Activated T-helper 17 cell treated with anti-CD3 and anti-CD28 coated beads, Interleukin-2, amount 50 U/mL, for 72 hours (primary cell): ENCODE measurements around the gene GRK2. TPM values are rescaled to one million over a fixed set of nuclear protein-coding genes. Genes with fewer than 3 reads are reported as not detected.
"Not testable (repeated sequence)": the region's sequence is repeated elsewhere in the genome, so short reads cannot be mapped to it uniquely, and the experiment has no call there.

ENCODE experiments used
- ATAC-seq: fragments of 150-1000 bp; cut with Tn5 transposase; replicated peaks from 2 replicates; pipeline ENCODE4 v1.10.0; 2021; ENCODE audit warnings: mild to moderate bottlenecking, moderate library complexity
- H3K27ac Mint-ChIP-seq: one replicate; pipeline ENCODE4 v1.8.0; 2022; ENCODE audit warnings: mixed read lengths
- H3K27me3 Mint-ChIP-seq: one replicate; pipeline ENCODE4 v1.8.0; 2022; ENCODE audit warnings: mixed read lengths
- H3K36me3 Mint-ChIP-seq: one replicate; pipeline ENCODE4 v1.8.0; 2022; ENCODE audit warnings: low read depth, mild to moderate bottlenecking, mixed read lengths
- H3K4me1 Mint-ChIP-seq: one replicate; pipeline ENCODE4 v1.8.0; 2022; ENCODE audit warnings: mixed read lengths
- H3K4me3 Mint-ChIP-seq: one replicate; pipeline ENCODE4 v1.8.0; 2022; ENCODE audit warnings: mild to moderate bottlenecking, mixed read lengths
- H3K9me3 Mint-ChIP-seq: one replicate; pipeline ENCODE4 v1.8.0; 2022; ENCODE audit warnings: mixed read lengths
- total RNA-seq, 2 donors: library from RNA; stranded (reverse); gene quantifications; one replicate each; pipeline ENCODE4 v1.2.3, GENCODE V29; 2022

Gene GRK2
- total RNA-seq, 2 donors from 2014 or later, result 197 to 265 TPM

GRCh38 chr11:67312187-67313021 is 46.1 kb downstream of the GRK2 start:
- peaks cover 20% of the 10 kb centered on the region for H3K4me1 Mint-ChIP-seq
- H3K36me3 Mint-ChIP-seq, result peaks cover under 1% of the 10 kb centered on the region
- H3K27ac Mint-ChIP-seq, result peak overlapping the region; percentile 90
- H3K4me3 Mint-ChIP-seq, result peak overlapping the region; percentile 74
- peak; percentile 23 for ATAC-seq
- H3K27me3 Mint-ChIP-seq, result no peaks in the 10 kb centered on the region
- no peaks in the 10 kb centered on the region for H3K9me3 Mint-ChIP-seq

GRCh38 chr11:67313125-67313890 is 47.0 kb downstream of the GRK2 start:
- H3K36me3 Mint-ChIP-seq, result peaks cover 6% of the 10 kb centered on the region
- peak overlapping the region; percentile 90 for H3K27ac Mint-ChIP-seq
- no peaks in the 10 kb centered on the region for H3K9me3 Mint-ChIP-seq
- peak overlapping the region; percentile 74 for H3K4me3 Mint-ChIP-seq
- ATAC-seq, result no peak
- peaks cover 20% of the 10 kb centered on the region for H3K4me1 Mint-ChIP-seq
- no peaks in the 10 kb centered on the region for H3K27me3 Mint-ChIP-seq

GRCh38 chr11:67314218-67314617 is 47.9 kb downstream of the GRK2 start:
- H3K4me3 Mint-ChIP-seq, result peak overlapping the region; percentile 28

GRCh38 chr11:67315325-67315909 is 49.1 kb downstream of the GRK2 start:
- H3K36me3 Mint-ChIP-seq, result peaks cover 6% of the 10 kb centered on the region
- no peaks in the 10 kb centered on the region for H3K27me3 Mint-ChIP-seq
- peaks cover 31% of the 10 kb centered on the region for H3K4me1 Mint-ChIP-seq
- no peaks in the 10 kb centered on the region for H3K9me3 Mint-ChIP-seq
- ATAC-seq, result no peak
- no peak overlapping the region for H3K27ac Mint-ChIP-seq
- peak overlapping the region; percentile 29 for H3K4me3 Mint-ChIP-seq

More at GRCh38 chr11:67314218-67314617, 47.9 kb downstream of the GRK2 start:
- Mint-ChIP-seq H3K36me3 (peaks cover 6% of the 10 kb centered on the region), H3K9me3 (no peaks in the 10 kb centered on the region), H3K4me1 (peaks cover 25% of the 10 kb centered on the region), H3K27me3 (no peaks in the 10 kb centered on the region), H3K27ac (peak overlapping the region; percentile 78)
- no peak for ATAC-seq

- Mint-ChIP-seq H3K4me3 (peak overlapping the region; percentile 84), H3K4me1 (peaks cover 32% of the 10 kb centered on the region), H3K9me3 (no peaks in the 10 kb centered on the region), H3K36me3 (peaks cover 6% of the 10 kb centered on the region), H3K27ac (peak overlapping the region; percentile 98), H3K27me3 (no peaks in the 10 kb centered on the region)
- no peak for ATAC-seq
These were observed 50.6 kb downstream of the GRK2 start for GRCh38 chr11:67316882-67317204.

GRCh38 chr11:67317205-67317887 is 51.1 kb downstream of the GRK2 start:
- peak; percentile 89 for ATAC-seq
- peak overlapping the region; percentile 84 for H3K4me3 Mint-ChIP-seq
- H3K27ac Mint-ChIP-seq, result peak overlapping the region; percentile 98
- H3K4me1 Mint-ChIP-seq, result peaks cover 31% of the 10 kb centered on the region
- H3K27me3 Mint-ChIP-seq, result no peaks in the 10 kb centered on the region
- H3K36me3 Mint-ChIP-seq, result peaks cover 6% of the 10 kb centered on the region
- H3K9me3 Mint-ChIP-seq, result no peaks in the 10 kb centered on the region

- H3K4me1 Mint-ChIP-seq, result peaks cover 24% of the 10 kb centered on the region
- peak overlapping the region; percentile 84 for H3K4me3 Mint-ChIP-seq
- H3K36me3 Mint-ChIP-seq, result peaks cover 6% of the 10 kb centered on the region
- no peaks in the 10 kb centered on the region for H3K9me3 Mint-ChIP-seq
- ATAC-seq, result peak; percentile 18
- no peaks in the 10 kb centered on the region for H3K27me3 Mint-ChIP-seq
- H3K27ac Mint-ChIP-seq, result peak overlapping the region; percentile 98
These were observed 51.7 kb downstream of the GRK2 start for GRCh38 chr11:67317888-67318555.

- Mint-ChIP-seq H3K4me3 (peak overlapping the region; percentile 84), H3K27ac (peak overlapping the region; percentile 39), H3K4me1 (peaks cover 18% of the 10 kb centered on the region)
- H3K27me3 Mint-ChIP-seq, H3K36me3 Mint-ChIP-seq, H3K9me3 Mint-ChIP-seq, ATAC-seq: not testable (repeated sequence)
These were observed 52.6 kb downstream of the GRK2 start for GRCh38 chr11:67318876-67319275.

- ATAC-seq, result no peak
- Mint-ChIP-seq H3K27ac (no peak overlapping the region), H3K4me1 (peaks cover 12% of the 10 kb centered on the region), H3K27me3 (no peaks in the 10 kb centered on the region), H3K4me3 (no peak overlapping the region), H3K9me3 (no peaks in the 10 kb centered on the region), H3K36me3 (peaks cover 6% of the 10 kb centered on the region)
These were observed 53.7 kb downstream of the GRK2 start for GRCh38 chr11:67320011-67320410.

- peaks cover 6% of the 10 kb centered on the region for H3K36me3 Mint-ChIP-seq
- no peak for ATAC-seq
- no peak overlapping the region for H3K27ac Mint-ChIP-seq
- H3K4me1 Mint-ChIP-seq, result peaks cover 12% of the 10 kb centered on the region
- H3K4me3 Mint-ChIP-seq, result no peak overlapping the region
- H3K27me3 Mint-ChIP-seq, result no peaks in the 10 kb centered on the region
- no peaks in the 10 kb centered on the region for H3K9me3 Mint-ChIP-seq
These were observed 54.4 kb downstream of the GRK2 start for GRCh38 chr11:67320691-67321090.

GRCh38 chr11:67321313-67321871 is 55.1 kb downstream of the GRK2 start:
- Mint-ChIP-seq H3K4me3 (no peak overlapping the region), H3K27me3 (no peaks in the 10 kb centered on the region), H3K27ac (no peak overlapping the region), H3K4me1 (peaks cover 12% of the 10 kb centered on the region), H3K36me3 (peaks cover 6% of the 10 kb centered on the region), H3K9me3 (no peaks in the 10 kb centered on the region)
- ATAC-seq, result no peak

- no peak overlapping the region for H3K27ac Mint-ChIP-seq
- H3K4me3 Mint-ChIP-seq, result no peak overlapping the region
- peaks cover 6% of the 10 kb centered on the region for H3K36me3 Mint-ChIP-seq
- H3K27me3 Mint-ChIP-seq, result no peaks in the 10 kb centered on the region
- no peaks in the 10 kb centered on the region for H3K9me3 Mint-ChIP-seq
- peaks cover 12% of the 10 kb centered on the region for H3K4me1 Mint-ChIP-seq
- no peak for ATAC-seq
These were observed 55.8 kb downstream of the GRK2 start for GRCh38 chr11:67322049-67322448.

- Mint-ChIP-seq H3K4me1 (peaks cover 11% of the 10 kb centered on the region), H3K4me3 (no peak overlapping the region), H3K36me3 (no peaks in the 10 kb centered on the region), H3K9me3 (no peaks in the 10 kb centered on the region), H3K27me3 (no peaks in the 10 kb centered on the region), H3K27ac (no peak overlapping the region)
- no peak for ATAC-seq
These were observed 57.3 kb downstream of the GRK2 start for GRCh38 chr11:67323526-67323925.
